Panc1 (cell line): ENCODE data around the gene CNGB1.

ENCODE experiments used
- POLR2AphosphoS5 ChIP-seq: IDR thresholded peaks from 2 replicates; pipeline ENCODE4 v1.6.1; 2012; ENCODE audit warnings: mild to moderate bottlenecking, low read depth, low read length, moderate library complexity
- TCF7L2 ChIP-seq: IDR thresholded peaks from 2 replicates; pipeline ENCODE4 v1.6.1; 2011; ENCODE audit warnings: mild to moderate bottlenecking, low read depth, low read length, inconsistent platforms
- TF ChIP-seq, protein P1 (sequence below): fragments of 450-650 bp; IDR thresholded peaks from 2 replicates; pipeline ENCODE4 v1.5.1; 2017; ENCODE audit warnings: mild to moderate bottlenecking

DNA sequence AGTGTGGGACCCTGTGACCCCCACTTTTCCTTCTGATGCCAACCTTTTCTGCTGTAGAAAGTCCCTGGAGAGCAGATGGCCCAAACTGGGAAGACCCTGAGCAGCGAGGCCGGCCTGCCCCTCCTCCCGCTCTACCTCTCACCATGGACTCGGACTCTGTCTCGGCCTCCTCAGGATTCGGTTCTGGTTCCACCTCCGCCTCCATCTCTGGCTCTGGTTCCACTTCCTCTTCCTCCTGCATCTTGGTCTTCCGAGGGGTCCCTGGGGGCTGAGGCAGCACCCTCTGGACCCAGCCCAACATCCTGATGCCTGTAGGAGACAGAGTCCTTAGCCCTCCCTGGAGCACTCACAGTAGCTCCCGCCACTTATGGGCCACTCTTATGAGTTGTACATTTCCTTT lies 3.9 kb downstream of the CNGB1 start:
- TF ChIP-seq, protein P1, sequence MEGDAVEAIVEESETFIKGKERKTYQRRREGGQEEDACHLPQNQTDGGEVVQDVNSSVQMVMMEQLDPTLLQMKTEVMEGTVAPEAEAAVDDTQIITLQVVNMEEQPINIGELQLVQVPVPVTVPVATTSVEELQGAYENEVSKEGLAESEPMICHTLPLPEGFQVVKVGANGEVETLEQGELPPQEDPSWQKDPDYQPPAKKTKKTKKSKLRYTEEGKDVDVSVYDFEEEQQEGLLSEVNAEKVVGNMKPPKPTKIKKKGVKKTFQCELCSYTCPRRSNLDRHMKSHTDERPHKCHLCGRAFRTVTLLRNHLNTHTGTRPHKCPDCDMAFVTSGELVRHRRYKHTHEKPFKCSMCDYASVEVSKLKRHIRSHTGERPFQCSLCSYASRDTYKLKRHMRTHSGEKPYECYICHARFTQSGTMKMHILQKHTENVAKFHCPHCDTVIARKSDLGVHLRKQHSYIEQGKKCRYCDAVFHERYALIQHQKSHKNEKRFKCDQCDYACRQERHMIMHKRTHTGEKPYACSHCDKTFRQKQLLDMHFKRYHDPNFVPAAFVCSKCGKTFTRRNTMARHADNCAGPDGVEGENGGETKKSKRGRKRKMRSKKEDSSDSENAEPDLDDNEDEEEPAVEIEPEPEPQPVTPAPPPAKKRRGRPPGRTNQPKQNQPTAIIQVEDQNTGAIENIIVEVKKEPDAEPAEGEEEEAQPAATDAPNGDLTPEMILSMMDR, result no peak
- TF ChIP-seq POLR2AphosphoS5 (no peak), TCF7L2 (no peak)
